OCI-LY3 (cell line): ENCODE results near the gene MEF2C.

Experiments used
- CTCF ChIP-seq: fragments of 200-600, 300-600 bp; sonication (generic); IDR thresholded peaks from 2 replicates; pipeline ENCODE4 v1.5.1; 2014; ENCODE audit warnings: antibody characterized with exemption, low read length, low read depth
- EZH2phosphoT487 ChIP-seq: fragments of 200-600 bp; shearing (Covaris generic); IDR thresholded peaks from 2 replicates; pipeline ENCODE4 v1.6.1; 2018; ENCODE audit warnings: antibody characterized with exemption, mixed run types, low read depth

- no peak for TF ChIP-seq CTCF
- TF ChIP-seq EZH2phosphoT487: no peak
Measured at GRCh38 chr5:88688984-88689667, 193.9 kb downstream of the MEF2C start.
